Natural killer cell (primary cell): ENCODE results near the gene CCDC187. TPM values are rescaled to one million over a fixed set of nuclear protein-coding genes. Genes with fewer than 3 reads are reported as not detected.
A peak's percentile ranks its signal among the peaks of the same experiment; 100 is the strongest.

ENCODE experiments used
- ATAC-seq, 3 donors: fragments of 150-1000 bp in 2 of 3; fragments of 200-7000 bp in 1 of 3; cut with Tn5 transposase; 1 replicate in 1 of 3; 2 replicates in 2 of 3; pipeline ENCODE4 v1.10.0; 2021; ENCODE audit warnings: mild to moderate bottlenecking in 2 of 3, moderate library complexity in 2 of 3
- DNase-seq, 2 donors: peaks; one replicate each; pipeline versions ENCODE4 v3.0.0 to v3.0.0-alpha.2; 2013 to 2021; ENCODE audit warnings: mixed read lengths in 1 of 2
- H3K27ac ChIP-seq: one replicate; pipeline ENCODE4 v1.5.1; 2013; ENCODE audit warnings: mild to moderate bottlenecking, low read length
- H3K27me3 ChIP-seq: one replicate; pipeline ENCODE4 v1.6.1; 2013; ENCODE audit warnings: low read length; ENCODE audit not compliant: control insufficient read depth, insufficient read depth
- H3K36me3 ChIP-seq: one replicate; pipeline ENCODE4 v1.6.1; 2013; ENCODE audit warnings: low read length; ENCODE audit not compliant: control insufficient read depth, insufficient read depth
- H3K4me1 ChIP-seq: one replicate; pipeline ENCODE4 v1.6.1; 2013; ENCODE audit warnings: low read length; ENCODE audit not compliant: control insufficient read depth, insufficient read depth
- H3K4me3 ChIP-seq: one replicate; pipeline ENCODE4 v1.5.1; 2013; ENCODE audit warnings: low read length
- H3K9me3 ChIP-seq: one replicate; pipeline ENCODE4 v1.6.1; 2013; ENCODE audit warnings: low read length; ENCODE audit not compliant: control insufficient read depth, insufficient read depth
- H3K27ac Mint-ChIP-seq, 2 donors: one replicate each; pipeline ENCODE4 v1.8.0; 2022; ENCODE audit warnings: mild to moderate bottlenecking in 2 of 2, mixed read lengths in 2 of 2, moderate library complexity in 1 of 2
- H3K27me3 Mint-ChIP-seq, 2 donors: one replicate each; pipeline ENCODE4 v1.8.0; 2022; ENCODE audit warnings: low read depth in 2 of 2, mixed read lengths in 2 of 2
- H3K36me3 Mint-ChIP-seq: one replicate; pipeline ENCODE4 v1.8.0; 2022; ENCODE audit warnings: mixed read lengths
- H3K4me1 Mint-ChIP-seq, 2 donors: one replicate each; pipeline ENCODE4 v1.8.0; 2022; ENCODE audit warnings: mixed read lengths in 2 of 2
- H3K4me3 Mint-ChIP-seq: one replicate; pipeline ENCODE4 v1.8.0; 2022; ENCODE audit warnings: mild to moderate bottlenecking, moderate library complexity, mixed read lengths
- H3K9me3 Mint-ChIP-seq, 2 donors: one replicate each; pipeline ENCODE4 v1.8.0; 2022; ENCODE audit warnings: mixed read lengths in 2 of 2
- CTCF ChIP-seq: fragments of 200-600 bp; IDR thresholded peaks from one replicate; pipeline ENCODE4 v1.8.0; 2022; ENCODE audit warnings: antibody characterized with exemption
- WGBS: methylation state at CpG from one replicate; pipeline ENCODE4 v1.1.7; 2013; ENCODE audit warnings: missing lambda C conversion rate; ENCODE audit not compliant: insufficient coverage; 5-methylcytosine and 5-hydroxymethylcytosine counted together
- intact Hi-C: fragments of 100-400 bp; cut with micrococcal nuclease; formaldehyde crosslinking; loops from one replicate; pipeline ENCODE4 v1.14.2; 2022
- total RNA-seq, 4 donors: library from RNA; stranded (reverse); fragments of 120-200 nt in 1 of 4; gene quantifications; one replicate each; pipeline versions ENCODE4 v1.2.3 to v1.2.4, GENCODE V29; 2013 to 2022

The CCDC187 gene
- total RNA-seq, 3 donors from 2014 or later (not counting 1 experiment from before 2014, with no cell fraction given) = 0.18 TPM; not detected in 2

GRCh38 chr9:136242918-136243525, 60.9 kb downstream of the CCDC187 start:
- H3K4me1 ChIP-seq = peaks cover 75% of the 10 kb centered on the region
- 66% methylated on average over 6 of the region's 6 CpGs for WGBS
- H3K4me3 Mint-ChIP-seq = peak overlapping the region; percentile 15
- H3K36me3 ChIP-seq = peaks cover 4% of the 10 kb centered on the region
- peak overlapping the region; percentile 59 for H3K27ac ChIP-seq
- TF ChIP-seq CTCF = peak; percentile 20
- no peaks in the 10 kb centered on the region for H3K9me3 Mint-ChIP-seq
- intact Hi-C loops = no loop called here
- no peaks in the 10 kb centered on the region for H3K36me3 Mint-ChIP-seq
- peaks cover 30 to 51% of the 10 kb centered on the region in 2 donors for H3K4me1 Mint-ChIP-seq
- no peak overlapping the region for H3K4me3 ChIP-seq
- ATAC-seq (no peak), DNase-seq (peak in 1 of 2 donors; percentile 40)
- H3K27me3 ChIP-seq = no peaks in the 10 kb centered on the region
- H3K9me3 ChIP-seq = no peaks in the 10 kb centered on the region
- peak overlapping the region; percentile 85 for H3K27ac Mint-ChIP-seq
- no peaks in the 10 kb centered on the region for H3K27me3 Mint-ChIP-seq

GRCh38 chr9:136242248-136242647, 61.6 kb downstream of the CCDC187 start:
- WGBS = 94% methylated on average over 8 of the region's 8 CpGs
- ATAC-seq (no peak), DNase-seq (no peak)
- Mint-ChIP-seq H3K27me3 (no peaks in the 10 kb centered on the region), H3K36me3 (no peaks in the 10 kb centered on the region), H3K27ac (no peak overlapping the region), H3K9me3 (no peaks in the 10 kb centered on the region), H3K4me3 (no peak overlapping the region), H3K4me1 (peaks cover 30 to 51% of the 10 kb centered on the region in 2 donors)
- H3K4me1 ChIP-seq = peaks cover 81% of the 10 kb centered on the region
- H3K9me3 ChIP-seq = no peaks in the 10 kb centered on the region
- H3K36me3 ChIP-seq = peaks cover 4% of the 10 kb centered on the region
- intact Hi-C loops = no loop called here
- no peak for TF ChIP-seq CTCF
- no peaks in the 10 kb centered on the region for H3K27me3 ChIP-seq
- H3K4me3 ChIP-seq = no peak overlapping the region
- H3K27ac ChIP-seq = peak overlapping the region; percentile 31

GRCh38 chr9:136241542-136241941, 62.4 kb downstream of the CCDC187 start:
- H3K4me1 ChIP-seq = peaks cover 81% of the 10 kb centered on the region
- Mint-ChIP-seq H3K27ac (no peak overlapping the region), H3K27me3 (no peaks in the 10 kb centered on the region), H3K36me3 (no peaks in the 10 kb centered on the region), H3K4me1 (peaks cover 30 to 51% of the 10 kb centered on the region in 2 donors), H3K9me3 (no peaks in the 10 kb centered on the region), H3K4me3 (peak overlapping the region; percentile 13)
- TF ChIP-seq CTCF = no peak
- H3K27me3 ChIP-seq = no peaks in the 10 kb centered on the region
- no peaks in the 10 kb centered on the region for H3K9me3 ChIP-seq
- DNase-seq (no peak), ATAC-seq (no peak)
- peaks cover 8% of the 10 kb centered on the region for H3K36me3 ChIP-seq
- WGBS = 92% methylated on average over 11 of the region's 13 CpGs
- intact Hi-C loops = no loop called here
- peak overlapping the region; percentile 9 for H3K27ac ChIP-seq
- H3K4me3 ChIP-seq = no peak overlapping the region

GRCh38 chr9:136240941-136241340, 63.0 kb downstream of the CCDC187 start:
- Mint-ChIP-seq H3K36me3 (no peaks in the 10 kb centered on the region), H3K4me3 (no peak overlapping the region), H3K27me3 (no peaks in the 10 kb centered on the region), H3K4me1 (peaks cover 28 to 48% of the 10 kb centered on the region in 2 donors), H3K27ac (no peak overlapping the region), H3K9me3 (no peaks in the 10 kb centered on the region)
- Histone ChIP-seq H3K9me3 (no peaks in the 10 kb centered on the region), H3K36me3 (peaks cover 13% of the 10 kb centered on the region), H3K4me1 (peaks cover 76% of the 10 kb centered on the region), H3K27me3 (no peaks in the 10 kb centered on the region), H3K4me3 (no peak overlapping the region), H3K27ac (no peak overlapping the region)
- 96% methylated on average over 20 of the region's 20 CpGs for WGBS
- ATAC-seq (no peak), DNase-seq (no peak)
- TF ChIP-seq CTCF = no peak
- intact Hi-C loops = no loop called here
